ENCODE measurements around the gene CUL1.

CUL1 gene

GRCh38 chr7:148732862-148733261 lies 34.2 kb downstream of the CUL1 start:
- Histone ChIP-seq H3K79me2 (ENCODE audit: control insufficient read depth, insufficient read depth, low read length, poor library complexity) (peaks cover 5% of the 10 kb centered on the region), H3K79me1 (ENCODE audit: low read length) (no peaks in the 10 kb centered on the region), H3K4me3 (ENCODE audit: low read depth, low read length) (no peak overlapping the region), H2AFZ (ENCODE audit: insufficient read depth, low read length, poor library complexity) (no peak overlapping the region), H3K4ac (ENCODE audit: low read depth, low read length) (no peak overlapping the region), H4K91ac (ENCODE audit: low read depth, low read length) (no peak overlapping the region), H3K18ac (ENCODE audit: low read length) (no peak overlapping the region), H3K14ac (ENCODE audit: low read length) (no peak overlapping the region), H2AK5ac (ENCODE audit: low read length) (no peak overlapping the region), H3K9ac (ENCODE audit: low read length) (no peak overlapping the region), H3K27me3 (ENCODE audit: insufficient read depth, low read length) (no peaks in the 10 kb centered on the region), H3K4me1 (ENCODE audit: control insufficient read depth in 1 of 2, insufficient read depth in 2 of 2, low read length in 2 of 2) (peaks cover 0 to 2% of the 10 kb centered on the region in 2 experiments), H4K12ac (ENCODE audit: low read depth, low read length) (no peak overlapping the region), H2BK5ac (ENCODE audit: low read depth, low read length, poor library complexity) (no peak overlapping the region), H2BK120ac (ENCODE audit: insufficient read depth, low read length, poor library complexity) (no peak overlapping the region), H3K9me3 (ENCODE audit: insufficient read depth, low read depth, low read length) (no peaks in the 10 kb centered on the region), H2BK12ac (ENCODE audit: low read length) (no peak overlapping the region), H4K8ac (ENCODE audit: low read depth, low read length) (no peak overlapping the region), H3K36me3 (ENCODE audit: control insufficient read depth in 1 of 2, insufficient read depth in 2 of 2, low read length in 2 of 2) (peaks cover 23 to 30% of the 10 kb centered on the region in 2 experiments), H3K23ac (ENCODE audit: low read length) (no peak overlapping the region), H3K4me2 (ENCODE audit: low read length) (no peak overlapping the region), H3K27ac (ENCODE audit: low read depth, low read length) (no peak overlapping the region)
- WGBS (ENCODE audit: extremely low coverage, insufficient coverage, insufficient read length) = no CpG with 5 or more reads among the region's 3 CpGs
- no peak for DNase-seq

GRCh38 chr7:148733496-148733895 lies 34.8 kb downstream of the CUL1 start:
- no peaks in the 10 kb centered on the region for H3K9me3 ChIP-seq (ENCODE audit: insufficient read depth, low read depth, low read length)
- H4K91ac ChIP-seq (ENCODE audit: low read depth, low read length) = no peak overlapping the region
- H3K9ac ChIP-seq (ENCODE audit: low read length) = no peak overlapping the region
- H3K36me3 ChIP-seq (ENCODE audit: control insufficient read depth in 1 of 2, insufficient read depth in 2 of 2, low read length in 2 of 2) = peaks cover 28 to 35% of the 10 kb centered on the region in 2 experiments
- H3K79me2 ChIP-seq (ENCODE audit: control insufficient read depth, insufficient read depth, low read length, poor library complexity) = peaks cover 5% of the 10 kb centered on the region
- H3K4me3 ChIP-seq (ENCODE audit: low read depth, low read length) = no peak overlapping the region
- no peak overlapping the region for H3K27ac ChIP-seq (ENCODE audit: low read depth, low read length)
- no peak for DNase-seq
- no peaks in the 10 kb centered on the region for H3K4me1 ChIP-seq (ENCODE audit: control insufficient read depth in 1 of 2, insufficient read depth in 2 of 2, low read length in 2 of 2)
- no peak overlapping the region for H2BK5ac ChIP-seq (ENCODE audit: low read depth, low read length, poor library complexity)
- no peak overlapping the region for H2AFZ ChIP-seq (ENCODE audit: insufficient read depth, low read length, poor library complexity)
- no peak overlapping the region for H2BK120ac ChIP-seq (ENCODE audit: insufficient read depth, low read length, poor library complexity)
- WGBS (ENCODE audit: extremely low coverage, insufficient coverage, insufficient read length) = no CpG with 5 or more reads among the region's 2 CpGs
- H3K4me2 ChIP-seq (ENCODE audit: low read length) = no peak overlapping the region
- no peak overlapping the region for H3K14ac ChIP-seq (ENCODE audit: low read length)
- no peaks in the 10 kb centered on the region for H3K79me1 ChIP-seq (ENCODE audit: low read length)
- H3K27me3 ChIP-seq (ENCODE audit: insufficient read depth, low read length) = no peaks in the 10 kb centered on the region
- H2BK12ac ChIP-seq (ENCODE audit: low read length) = no peak overlapping the region
- no peak overlapping the region for H4K12ac ChIP-seq (ENCODE audit: low read depth, low read length)
- H2AK5ac ChIP-seq (ENCODE audit: low read length) = no peak overlapping the region
- H4K8ac ChIP-seq (ENCODE audit: low read depth, low read length) = no peak overlapping the region
- H3K18ac ChIP-seq (ENCODE audit: low read length) = no peak overlapping the region
- no peak overlapping the region for H3K4ac ChIP-seq (ENCODE audit: low read depth, low read length)
- no peak overlapping the region for H3K23ac ChIP-seq (ENCODE audit: low read length)

GRCh38 chr7:148735141-148735540 lies 36.4 kb downstream of the CUL1 start:
- no peak overlapping the region for H2BK120ac ChIP-seq (ENCODE audit: insufficient read depth, low read length, poor library complexity)
- no peaks in the 10 kb centered on the region for H3K9me3 ChIP-seq (ENCODE audit: insufficient read depth, low read depth, low read length)
- no peaks in the 10 kb centered on the region for H3K27me3 ChIP-seq (ENCODE audit: insufficient read depth, low read length)
- no peak overlapping the region for H3K9ac ChIP-seq (ENCODE audit: low read length)
- no peaks in the 10 kb centered on the region for H3K79me1 ChIP-seq (ENCODE audit: low read length)
- no peak overlapping the region for H4K8ac ChIP-seq (ENCODE audit: low read depth, low read length)
- no peak overlapping the region for H2AK5ac ChIP-seq (ENCODE audit: low read length)
- DNase-seq = no peak
- no peak overlapping the region for H4K12ac ChIP-seq (ENCODE audit: low read depth, low read length)
- no peak overlapping the region for H3K14ac ChIP-seq (ENCODE audit: low read length)
- H3K4ac ChIP-seq (ENCODE audit: low read depth, low read length) = peak overlapping the region; percentile 93
- H4K91ac ChIP-seq (ENCODE audit: low read depth, low read length) = no peak overlapping the region
- H2BK12ac ChIP-seq (ENCODE audit: low read length) = no peak overlapping the region
- no peak overlapping the region for H3K23ac ChIP-seq (ENCODE audit: low read length)
- peak overlapping the region; percentile 83 for H3K18ac ChIP-seq (ENCODE audit: low read length)
- H2AFZ ChIP-seq (ENCODE audit: insufficient read depth, low read length, poor library complexity) = no peak overlapping the region
- peaks cover 7% of the 10 kb centered on the region for H3K79me2 ChIP-seq (ENCODE audit: control insufficient read depth, insufficient read depth, low read length, poor library complexity)
- peaks cover 3 to 5% of the 10 kb centered on the region in 2 experiments for H3K4me1 ChIP-seq (ENCODE audit: control insufficient read depth in 1 of 2, insufficient read depth in 2 of 2, low read length in 2 of 2)
- no peak overlapping the region for H3K4me2 ChIP-seq (ENCODE audit: low read length)
- H2BK5ac ChIP-seq (ENCODE audit: low read depth, low read length, poor library complexity) = no peak overlapping the region
- peaks cover 31 to 39% of the 10 kb centered on the region in 2 experiments for H3K36me3 ChIP-seq (ENCODE audit: control insufficient read depth in 1 of 2, insufficient read depth in 2 of 2, low read length in 2 of 2)
- H3K27ac ChIP-seq (ENCODE audit: low read depth, low read length) = no peak overlapping the region
- WGBS (ENCODE audit: extremely low coverage, insufficient coverage, insufficient read length) = no CpG with 5 or more reads among the region's 11 CpGs
- H3K4me3 ChIP-seq (ENCODE audit: low read depth, low read length) = no peak overlapping the region

- H3K79me2 ChIP-seq (ENCODE audit: control insufficient read depth, insufficient read depth, low read length, poor library complexity) = peaks cover 7% of the 10 kb centered on the region
- H2AFZ ChIP-seq (ENCODE audit: insufficient read depth, low read length, poor library complexity) = no peak overlapping the region
- H3K9me3 ChIP-seq (ENCODE audit: insufficient read depth, low read depth, low read length) = no peaks in the 10 kb centered on the region
- H3K27ac ChIP-seq (ENCODE audit: low read depth, low read length) = no peak overlapping the region
- no peak overlapping the region for H3K4me3 ChIP-seq (ENCODE audit: low read depth, low read length)
- no peak overlapping the region for H4K12ac ChIP-seq (ENCODE audit: low read depth, low read length)
- peaks cover 3 to 5% of the 10 kb centered on the region in 2 experiments for H3K4me1 ChIP-seq (ENCODE audit: control insufficient read depth in 1 of 2, insufficient read depth in 2 of 2, low read length in 2 of 2)
- H2BK12ac ChIP-seq (ENCODE audit: low read length) = no peak overlapping the region
- no peak overlapping the region for H2AK5ac ChIP-seq (ENCODE audit: low read length)
- DNase-seq = peak in 1 of 2 donors; percentile 14
- H3K14ac ChIP-seq (ENCODE audit: low read length) = no peak overlapping the region
- H3K4ac ChIP-seq (ENCODE audit: low read depth, low read length) = peak overlapping the region; percentile 12
- no peak overlapping the region for H3K18ac ChIP-seq (ENCODE audit: low read length)
- no CpG with 5 or more reads among the region's 3 CpGs for WGBS (ENCODE audit: extremely low coverage, insufficient coverage, insufficient read length)
- H3K36me3 ChIP-seq (ENCODE audit: control insufficient read depth in 1 of 2, insufficient read depth in 2 of 2, low read length in 2 of 2) = peaks cover 30 to 40% of the 10 kb centered on the region in 2 experiments
- no peak overlapping the region for H3K9ac ChIP-seq (ENCODE audit: low read length)
- H3K27me3 ChIP-seq (ENCODE audit: insufficient read depth, low read length) = no peaks in the 10 kb centered on the region
- H3K4me2 ChIP-seq (ENCODE audit: low read length) = no peak overlapping the region
- no peak overlapping the region for H2BK5ac ChIP-seq (ENCODE audit: low read depth, low read length, poor library complexity)
- H3K23ac ChIP-seq (ENCODE audit: low read length) = no peak overlapping the region
- H4K91ac ChIP-seq (ENCODE audit: low read depth, low read length) = no peak overlapping the region
- H3K79me1 ChIP-seq (ENCODE audit: low read length) = no peaks in the 10 kb centered on the region
- H4K8ac ChIP-seq (ENCODE audit: low read depth, low read length) = no peak overlapping the region
- no peak overlapping the region for H2BK120ac ChIP-seq (ENCODE audit: insufficient read depth, low read length, poor library complexity)
Measured at GRCh38 chr7:148735967-148736366, 37.3 kb downstream of the CUL1 start.

Measured in trophoblast cell (in vitro differentiated cells and primary cell).